Measurements from ENCODE around the gene CRADD. TPM values are rescaled to one million over a fixed set of nuclear protein-coding genes. Genes with fewer than 3 reads are reported as not detected.

Gene CRADD
- total RNA-seq, 1 donor from 2014 or later, result not detected

DNA sequence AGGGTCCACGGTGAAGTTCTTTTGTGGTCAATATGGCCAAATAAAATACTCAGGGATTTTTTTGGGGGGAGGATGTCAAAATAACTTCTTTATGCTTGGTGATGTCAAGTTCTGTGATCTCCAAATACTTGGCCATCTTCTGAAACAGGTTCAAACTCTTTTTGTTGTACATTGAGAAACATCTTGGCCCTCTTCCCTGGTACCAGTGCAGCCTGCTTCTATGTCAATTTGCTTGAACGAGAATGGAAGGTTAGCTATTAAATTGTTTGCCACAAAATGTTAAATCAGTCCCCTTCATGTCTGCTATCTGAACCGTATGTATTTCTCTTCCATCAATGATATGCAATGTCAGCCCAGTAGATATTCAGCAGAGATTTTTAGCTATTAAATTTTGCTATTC, 6.1 kb upstream of the CRADD start:
- Histone ChIP-seq H3K27me3 (no peaks in the 10 kb centered on the region), H3K9me3 (no peaks in the 10 kb centered on the region), H3K27ac (no peak overlapping the region), H3K4me1 (no peaks in the 10 kb centered on the region), H3K4me3 (no peak overlapping the region), H3K36me3 (no peaks in the 10 kb centered on the region)
- DNase-seq (ENCODE audit: low spot score in 2 of 2), result no peak
- intact Hi-C loops (cut with DNase I), result no loop called here
- TF ChIP-seq, protein P1, sequence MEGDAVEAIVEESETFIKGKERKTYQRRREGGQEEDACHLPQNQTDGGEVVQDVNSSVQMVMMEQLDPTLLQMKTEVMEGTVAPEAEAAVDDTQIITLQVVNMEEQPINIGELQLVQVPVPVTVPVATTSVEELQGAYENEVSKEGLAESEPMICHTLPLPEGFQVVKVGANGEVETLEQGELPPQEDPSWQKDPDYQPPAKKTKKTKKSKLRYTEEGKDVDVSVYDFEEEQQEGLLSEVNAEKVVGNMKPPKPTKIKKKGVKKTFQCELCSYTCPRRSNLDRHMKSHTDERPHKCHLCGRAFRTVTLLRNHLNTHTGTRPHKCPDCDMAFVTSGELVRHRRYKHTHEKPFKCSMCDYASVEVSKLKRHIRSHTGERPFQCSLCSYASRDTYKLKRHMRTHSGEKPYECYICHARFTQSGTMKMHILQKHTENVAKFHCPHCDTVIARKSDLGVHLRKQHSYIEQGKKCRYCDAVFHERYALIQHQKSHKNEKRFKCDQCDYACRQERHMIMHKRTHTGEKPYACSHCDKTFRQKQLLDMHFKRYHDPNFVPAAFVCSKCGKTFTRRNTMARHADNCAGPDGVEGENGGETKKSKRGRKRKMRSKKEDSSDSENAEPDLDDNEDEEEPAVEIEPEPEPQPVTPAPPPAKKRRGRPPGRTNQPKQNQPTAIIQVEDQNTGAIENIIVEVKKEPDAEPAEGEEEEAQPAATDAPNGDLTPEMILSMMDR (IDR thresholded peaks at IDR 0.05), result no peak

DNA sequence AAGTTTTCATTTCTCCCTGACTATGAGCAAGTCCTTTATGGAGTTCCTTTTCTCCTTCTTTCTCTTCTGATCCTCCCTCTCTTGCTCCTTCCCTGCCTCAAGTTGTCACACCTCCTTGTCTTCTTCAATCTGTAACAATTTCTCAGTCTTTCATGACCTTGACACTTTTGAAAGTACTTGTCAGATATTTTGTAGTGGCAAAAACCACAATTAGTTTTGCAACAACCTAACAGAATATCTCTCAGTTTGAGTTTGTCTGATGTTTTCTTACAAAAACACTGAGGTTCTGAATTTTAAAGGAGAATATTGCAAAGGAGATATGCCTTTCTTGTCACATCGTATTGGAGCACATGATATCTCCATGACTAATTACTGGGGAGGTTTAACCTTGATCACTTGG, 4.1 kb upstream of the CRADD start:
- H3K27ac ChIP-seq, result no peak overlapping the region
- TF ChIP-seq, protein P1 (IDR thresholded peaks at IDR 0.05), result no peak
- H3K27me3 ChIP-seq, result no peaks in the 10 kb centered on the region
- H3K36me3 ChIP-seq, result no peaks in the 10 kb centered on the region
- intact Hi-C loops (cut with DNase I), result no loop called here
- H3K4me1 ChIP-seq, result peaks cover 0 to 2% of the 10 kb centered on the region in 2 donors
- no peak for DNase-seq (ENCODE audit: low spot score in 2 of 2)
- H3K4me3 ChIP-seq, result no peak overlapping the region
- no peaks in the 10 kb centered on the region for H3K9me3 ChIP-seq

DNA sequence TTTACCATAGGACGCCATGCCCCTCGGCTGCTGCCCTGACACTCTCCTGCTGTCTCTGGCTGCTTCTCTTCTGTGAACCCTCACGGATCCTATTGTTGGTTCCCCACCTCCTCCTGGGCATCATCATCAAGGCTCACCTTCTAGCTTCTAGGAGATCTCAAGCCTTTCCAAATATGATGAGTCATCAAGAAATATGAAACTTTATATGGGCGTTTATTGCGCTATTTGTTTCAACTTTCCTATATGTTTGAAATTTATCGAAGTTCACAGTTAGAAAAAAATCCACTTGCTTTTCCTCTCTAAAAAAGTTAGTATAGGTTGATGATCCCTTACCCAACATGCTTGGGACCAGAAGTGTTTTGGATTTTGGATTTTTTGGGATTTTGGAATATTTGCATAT, 2.8 kb upstream of the CRADD start:
- H3K4me3 ChIP-seq, result no peak overlapping the region
- peaks cover 0 to 13% of the 10 kb centered on the region in 2 donors for H3K4me1 ChIP-seq
- no peak overlapping the region for H3K27ac ChIP-seq
- H3K9me3 ChIP-seq, result no peaks in the 10 kb centered on the region
- H3K36me3 ChIP-seq, result no peaks in the 10 kb centered on the region
- no peaks in the 10 kb centered on the region for H3K27me3 ChIP-seq
- intact Hi-C loops (cut with DNase I), result no loop called here
- TF ChIP-seq, protein P1 (IDR thresholded peaks at IDR 0.05), result no peak
- DNase-seq (ENCODE audit: low spot score in 2 of 2), result no peak

DNA sequence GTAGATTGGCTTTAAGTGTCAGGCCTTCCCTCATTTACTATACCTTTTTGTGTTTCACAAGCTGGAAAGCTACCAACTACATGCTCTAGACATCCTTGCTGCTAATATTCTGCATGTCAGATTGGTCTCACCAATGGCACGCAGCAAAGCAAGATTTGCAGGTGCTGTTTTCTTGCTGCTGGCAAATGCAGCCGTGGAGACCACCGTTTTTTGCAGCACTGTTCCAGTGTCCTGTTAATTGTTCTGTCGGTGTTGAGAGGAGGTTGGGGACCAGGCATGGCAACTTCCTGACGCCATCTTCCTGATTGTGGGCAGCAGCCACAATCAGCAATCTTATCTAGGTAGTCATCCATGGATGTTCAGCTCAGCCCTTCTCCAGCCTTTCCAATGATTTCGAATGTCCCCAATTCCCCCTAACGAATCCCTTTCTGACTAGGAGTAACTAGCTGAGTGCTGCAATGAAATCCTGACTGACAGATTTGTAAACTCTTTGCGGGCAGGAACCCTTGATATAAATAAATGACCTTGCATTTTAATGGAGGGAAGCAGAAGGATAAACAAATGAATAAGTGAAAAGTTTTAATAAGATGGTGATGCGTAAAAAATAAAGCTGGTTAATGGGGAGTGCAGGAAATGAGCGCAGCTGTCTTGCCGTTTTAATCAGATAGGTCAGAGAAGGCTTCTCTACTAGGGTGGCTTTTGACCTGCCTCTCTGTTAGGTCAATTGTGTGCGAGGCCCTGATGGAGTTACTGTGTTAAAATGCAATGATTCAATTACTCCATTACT, 574 bp upstream of the CRADD start:
- H3K4me3 ChIP-seq, result peak overlapping the region; percentile 74 to 84
- H3K27me3 ChIP-seq, result no peaks in the 10 kb centered on the region
- H3K27ac ChIP-seq, result peak overlapping the region; percentile 98 to 99
- no peak for DNase-seq (ENCODE audit: low spot score in 2 of 2)
- TF ChIP-seq, protein P1 (IDR thresholded peaks at IDR 0.05), result no peak
- H3K4me1 ChIP-seq, result peaks cover 0 to 21% of the 10 kb centered on the region in 2 donors
- H3K9me3 ChIP-seq, result no peaks in the 10 kb centered on the region
- no peaks in the 10 kb centered on the region for H3K36me3 ChIP-seq
- intact Hi-C loops (cut with DNase I), result loop anchor here (1.0 to 5.0 kb wide), 8 partner anchors 28 to 426 kb away; no protein-coding TSS in a partner anchor

DNA sequence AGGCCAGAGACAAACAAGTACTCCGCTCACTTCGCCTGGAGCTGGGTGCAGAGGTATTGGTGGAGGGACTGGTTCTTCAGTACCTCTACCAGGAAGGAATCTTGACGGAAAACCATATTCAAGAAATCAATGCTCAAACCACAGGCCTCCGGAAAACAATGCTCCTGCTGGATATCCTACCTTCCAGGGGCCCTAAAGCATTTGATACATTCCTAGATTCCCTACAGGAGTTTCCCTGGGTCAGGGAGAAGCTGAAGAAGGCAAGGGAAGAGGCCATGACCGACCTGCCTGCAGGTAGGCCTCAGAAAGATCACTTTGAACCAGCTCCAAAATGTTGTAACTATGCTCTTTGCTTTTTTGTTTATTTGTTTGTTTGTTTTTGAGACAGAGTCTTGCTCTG, 1.6 kb downstream of the CRADD start:
- Histone ChIP-seq H3K4me3 (peak overlapping the region in 1 of 2 donors; percentile 84), H3K36me3 (no peaks in the 10 kb centered on the region), H3K4me1 (peaks cover 0 to 30% of the 10 kb centered on the region in 2 donors), H3K27me3 (no peaks in the 10 kb centered on the region), H3K27ac (peak overlapping the region; percentile 98 to 99), H3K9me3 (no peaks in the 10 kb centered on the region)
- intact Hi-C loops (cut with DNase I), result loop anchor here (1.0 to 5.0 kb wide), 5 partner anchors 99 to 399 kb away; no protein-coding TSS in a partner anchor
- TF ChIP-seq, protein P1 (IDR thresholded peaks at IDR 0.05), result no peak
- no peak for DNase-seq (ENCODE audit: low spot score in 2 of 2)
